IMR-90 (cell line): ENCODE results near the gene ACSL1. TPM values are rescaled to one million over a fixed set of nuclear protein-coding genes. Genes with fewer than 3 reads are reported as not detected.

ENCODE experiments used
- ATAC-seq: fragments of 200-7000 bp; cut with Tn5 transposase; 2 replicates; pipeline ENCODE4 v1.9.1; 2020; ENCODE audit warnings: low read depth, mild to moderate bottlenecking, moderate library complexity
- BruUV-seq: library from RNA; stranded (reverse); fragments of 400-500 nt; replicated peaks from 2 replicates; lab custom pipeline; 2021; lab: Mats Ljungman, UMichigan
- CTCF ChIA-PET: fragments of 300-600 bp; formaldehyde crosslinking; extraction: SDS; loops from one replicate; lab custom pipeline; 2021; ENCODE audit warnings: antibody characterized with exemption; lab: Yijun Ruan, JAX
- POLR2A ChIA-PET: fragments of 300-600 bp; sonication (Branson Sonifier 250); formaldehyde crosslinking; loops from one replicate; lab custom pipeline; 2022; ENCODE audit warnings: antibody characterized with exemption; ENCODE audit not compliant: unreplicated experiment; lab: Charles Lee
- DNase-seq: peaks from one replicate; pipeline ENCODE4 v3.0.0; 2013
- H2AFZ ChIP-seq: replicated peaks from 2 replicates; pipeline ENCODE3; 2013; ENCODE audit warnings: low read length, mild to moderate bottlenecking; ENCODE audit not compliant: poor library complexity
- H2AK5ac ChIP-seq: 2 replicates; pipeline ENCODE4 v1.6.1; 2013; ENCODE audit warnings: low read depth, low read length, inconsistent platforms
- H2AK9ac ChIP-seq: replicated peaks from 2 replicates; pipeline ENCODE3; 2013; ENCODE audit warnings: mild to moderate bottlenecking, low read depth, low read length, moderate library complexity; ENCODE audit not compliant: poor library complexity
- H2BK120ac ChIP-seq: 2 replicates; pipeline ENCODE4 v1.6.1; 2013; ENCODE audit warnings: low read depth, low read length, inconsistent platforms
- H2BK15ac ChIP-seq: 3 replicates; pipeline ENCODE4 v1.6.1; 2013; ENCODE audit warnings: low read depth, low read length, inconsistent platforms
- H2BK20ac ChIP-seq: 2 replicates; pipeline ENCODE4 v1.6.1; 2013; ENCODE audit warnings: low read depth, mild to moderate bottlenecking, inconsistent platforms, low read length, moderate library complexity
- H2BK5ac ChIP-seq: 2 replicates; pipeline ENCODE4 v1.6.1; 2013; ENCODE audit warnings: mild to moderate bottlenecking, low read depth, low read length, inconsistent platforms; ENCODE audit not compliant: poor library complexity, severe bottlenecking
- H3K14ac ChIP-seq: replicated peaks from 2 replicates; pipeline ENCODE4 v1.6.1; 2013; ENCODE audit warnings: low read depth, low read length, inconsistent platforms
- H3K18ac ChIP-seq: 2 replicates; pipeline ENCODE4 v1.6.1; 2013; ENCODE audit warnings: low read depth, low read length, control low read depth
- H3K23ac ChIP-seq: 2 replicates; pipeline ENCODE4 v1.6.1; 2013; ENCODE audit warnings: low read depth, low read length, inconsistent platforms
- H3K27ac ChIP-seq: 2 replicates; pipeline ENCODE4 v1.5.1; 2013; ENCODE audit warnings: mild to moderate bottlenecking, control low read depth, low read length; ENCODE audit not compliant: insufficient read depth
- H3K27me3 ChIP-seq: 2 replicates; pipeline ENCODE4 v1.6.1; 2013; ENCODE audit warnings: low read length; ENCODE audit not compliant: control insufficient read depth, insufficient read depth
- H3K36me3 ChIP-seq: 2 replicates; pipeline ENCODE4 v1.6.1; 2013; ENCODE audit warnings: low read length, mixed read lengths; ENCODE audit not compliant: control insufficient read depth, insufficient read depth
- H3K4ac ChIP-seq: 2 replicates; pipeline ENCODE4 v1.6.1; 2013; ENCODE audit warnings: low read depth, low read length, inconsistent platforms
- H3K4me1 ChIP-seq: 2 replicates; pipeline ENCODE4 v1.6.1; 2013; ENCODE audit warnings: low read length, mixed read lengths; ENCODE audit not compliant: control insufficient read depth, insufficient read depth
- H3K4me2 ChIP-seq: 2 replicates; pipeline ENCODE4 v1.6.1; 2013; ENCODE audit warnings: low read depth, mild to moderate bottlenecking, control low read depth, low read length, moderate library complexity
- H3K4me3 ChIP-seq: 2 replicates; pipeline ENCODE4 v1.5.1; 2013; ENCODE audit warnings: low read depth, mild to moderate bottlenecking, control low read depth, low read length, moderate library complexity; ENCODE audit not compliant: insufficient read depth
- H3K56ac ChIP-seq: 2 replicates; pipeline ENCODE4 v1.6.1; 2013; ENCODE audit warnings: low read length, inconsistent platforms; ENCODE audit not compliant: insufficient read depth; ENCODE audit errors: extremely low read depth
- H3K79me1 ChIP-seq, 2 experiments: 2 replicates each; pipeline ENCODE4 v1.6.1; 2013; ENCODE audit warnings: low read length in 2 of 2, inconsistent platforms in 1 of 2, low read depth in 1 of 2
- H3K9ac ChIP-seq: 2 replicates; pipeline ENCODE4 v1.6.1; 2013; ENCODE audit warnings: low read depth, low read length, control low read depth
- H3K9me1 ChIP-seq: 2 replicates; pipeline ENCODE4 v1.6.1; 2013; ENCODE audit warnings: low read length, inconsistent platforms; ENCODE audit not compliant: insufficient read depth
- H3K9me3 ChIP-seq: 2 replicates; pipeline ENCODE4 v1.6.1; 2013; ENCODE audit warnings: low read length; ENCODE audit not compliant: control insufficient read depth, insufficient read depth
- H4K20me1 ChIP-seq: 2 replicates; pipeline ENCODE4 v1.6.1; 2013; ENCODE audit warnings: low read length, inconsistent platforms; ENCODE audit not compliant: insufficient read depth
- H4K5ac ChIP-seq: 2 replicates; pipeline ENCODE4 v1.6.1; 2013; ENCODE audit warnings: mild to moderate bottlenecking, low read depth, low read length, control low read depth
- H4K8ac ChIP-seq, 2 experiments: 2 replicates each; pipeline ENCODE4 v1.6.1; 2013; ENCODE audit warnings: low read depth in 2 of 2, low read length in 2 of 2, control low read depth in 1 of 2, inconsistent platforms in 1 of 2
- H4K91ac ChIP-seq: 2 replicates; pipeline ENCODE4 v1.6.1; 2013; ENCODE audit warnings: low read depth, low read length, inconsistent platforms; ENCODE audit not compliant: insufficient read depth
- MAFK ChIP-seq: IDR thresholded peaks from 2 replicates; pipeline ENCODE4 v1.6.1; 2012; ENCODE audit warnings: low read depth, low read length, improper control_type of control experiment
- MAZ ChIP-seq: IDR thresholded peaks from 2 replicates; pipeline ENCODE4 v1.6.1; 2012; ENCODE audit warnings: low read depth, mild to moderate bottlenecking, low read length, improper control_type of control experiment, moderate library complexity, borderline replicate concordance
- MXI1 ChIP-seq: IDR thresholded peaks from 2 replicates; pipeline ENCODE4 v1.6.1; 2012; ENCODE audit warnings: low read depth, mild to moderate bottlenecking, low read length, moderate library complexity, borderline replicate concordance
- NFE2L2 ChIP-seq: fragments of 150-350 bp; IDR thresholded peaks from 2 replicates; pipeline ENCODE4 v1.6.1; 2016; ENCODE audit warnings: low read depth, mild to moderate bottlenecking, low read length
- POLR2A ChIP-seq: IDR thresholded peaks from 2 replicates; pipeline ENCODE4 v1.6.1; 2012; ENCODE audit warnings: mild to moderate bottlenecking, low read depth, low read length
- RCOR1 ChIP-seq: IDR thresholded peaks from 2 replicates; pipeline ENCODE4 v1.6.1; 2012; ENCODE audit warnings: mild to moderate bottlenecking, low read length, improper control_type of control experiment; ENCODE audit not compliant: insufficient replicate concordance
- RFX5 ChIP-seq: IDR thresholded peaks from 2 replicates; pipeline ENCODE4 v1.8.0; 2012; ENCODE audit warnings: low read depth, mild to moderate bottlenecking, low read length, moderate library complexity
- USF2 ChIP-seq: fragments of 150-350 bp; IDR thresholded peaks from 2 replicates; pipeline ENCODE4 v1.6.1; 2017; ENCODE audit warnings: mild to moderate bottlenecking, antibody characterized with exemption, low read length, low read depth
- WGBS, 2 experiments: methylation state at CpG; one replicate each; pipeline versions ENCODE4 v1.1.5 to v1.1.7; 2013; ENCODE audit warnings: missing lambda C conversion rate in 2 of 2; ENCODE audit not compliant: insufficient read length in 1 of 2; ENCODE audit errors: extremely low coverage in 2 of 2; 5-methylcytosine and 5-hydroxymethylcytosine counted together
- dilution Hi-C: fragments of 300-500 bp; cut with HindIII; formaldehyde crosslinking; loops from one replicate; pipeline ENCODE4 v1.14.3; 2018; ENCODE audit warnings: low sequenced_read_pairs; ENCODE audit not compliant: unreplicated experiment
- in situ Hi-C: fragments of 300-500 bp; cut with MboI; formaldehyde crosslinking; loops from 3 replicates; pipeline ENCODE4 v1.14.3; 2019; ENCODE audit warnings: low sequenced_read_pairs, inconsistent platforms, mixed read lengths
- intact Hi-C: fragments of 100-400 bp; cut with micrococcal nuclease; formaldehyde crosslinking; loops from 2 replicates; pipeline ENCODE4 v1.10.0; 2022
- polyA plus RNA-seq, 3 experiments: library from polyadenylated mRNA; depleted of rRNA; stranded (reverse); fragments of >200 nt; gene quantifications; 2 replicates each; pipeline ENCODE4 v1.2.3, GENCODE V29; 2012; ENCODE audit warnings: low replicate concordance in 1 of 3
- total RNA-seq: library from RNA; depleted of rRNA; stranded (reverse); fragments of >200 nt; gene quantifications from 2 replicates; pipeline ENCODE4 v1.2.3, GENCODE V29; 2012
- TF ChIP-seq, protein P1 (sequence below): fragments of 150-350 bp; IDR thresholded peaks from 2 replicates; pipeline ENCODE4 v1.6.1; 2016; ENCODE audit warnings: low read depth, mild to moderate bottlenecking, low read length, moderate library complexity, borderline replicate concordance

Gene ACSL1
- total and polyA plus RNA-seq, 2 of the 4 experiments (the other 2 are of a cell fraction) = 14.4 to 26.0 TPM

DNA sequence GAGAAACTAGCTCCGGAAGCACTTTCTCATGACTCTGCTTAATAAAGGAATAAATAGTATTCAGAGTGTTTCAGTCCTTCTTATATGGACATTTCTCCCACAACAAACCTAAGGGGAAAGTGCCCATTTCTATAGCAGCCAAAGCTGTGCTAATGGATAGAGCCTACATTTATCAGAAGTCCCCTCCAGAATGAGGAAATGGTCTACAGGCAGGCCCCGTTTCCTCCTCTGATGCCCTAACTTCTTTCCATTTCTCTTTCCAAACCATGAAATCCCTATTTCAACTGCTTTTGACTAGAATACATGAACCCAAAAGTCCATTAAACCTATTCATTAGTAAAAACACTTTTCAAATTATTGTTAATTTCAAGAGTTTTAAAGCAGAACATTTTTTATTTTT lies 4.5 kb downstream of the ACSL1 start:
- dilution Hi-C loops (no loop called here), in situ Hi-C loops (no loop called here), intact Hi-C loops (no loop called here)
- peaks cover 13% of the 10 kb centered on the region; the same call in 1 of the 2 replicates for H3K9me1 ChIP-seq
- ChIA-PET CTCF (no interaction called here), POLR2A (no interaction called here)
- H2AK9ac ChIP-seq = no peak overlapping the region
- H4K8ac ChIP-seq = no peak overlapping the region
- H3K56ac ChIP-seq = no peak overlapping the region
- no peak overlapping the region for H4K5ac ChIP-seq
- DNase-seq (no peak), ATAC-seq (no peak)
- H3K14ac ChIP-seq = no peak overlapping the region
- no peak overlapping the region for H4K91ac ChIP-seq
- H4K20me1 ChIP-seq = peaks cover 6% of the 10 kb centered on the region; the same call in 1 of the 2 replicates
- H2BK5ac ChIP-seq = no peak overlapping the region
- no peaks in the 10 kb centered on the region for H3K36me3 ChIP-seq
- H3K4me1 ChIP-seq = peaks cover 2% of the 10 kb centered on the region; the same call in 1 of the 2 replicates
- no peak overlapping the region for H3K4me2 ChIP-seq
- H2BK15ac ChIP-seq = no peak overlapping the region
- H3K4ac ChIP-seq = no peak overlapping the region
- no peak overlapping the region for H3K9ac ChIP-seq
- BruUV-seq = no TSS peak
- H2BK20ac ChIP-seq = no peak overlapping the region
- no peaks in the 10 kb centered on the region for H3K9me3 ChIP-seq
- H3K79me1 ChIP-seq = peaks cover 18 to 19% of the 10 kb centered on the region in 2 experiments
- H2BK120ac ChIP-seq = no peak overlapping the region
- no peak overlapping the region for H3K23ac ChIP-seq
- H3K27ac ChIP-seq = no peak overlapping the region
- no peak overlapping the region for H2AFZ ChIP-seq
- no CpG with 5 or more reads among the region's 2 CpGs for WGBS, 2 experiments
- TF ChIP-seq POLR2A (no peak), RCOR1 (no peak), NFE2L2 (no peak), MXI1 (no peak), MAZ (no peak), RFX5 (no peak), USF2 (no peak), MAFK (no peak)
- TF ChIP-seq, protein P1, sequence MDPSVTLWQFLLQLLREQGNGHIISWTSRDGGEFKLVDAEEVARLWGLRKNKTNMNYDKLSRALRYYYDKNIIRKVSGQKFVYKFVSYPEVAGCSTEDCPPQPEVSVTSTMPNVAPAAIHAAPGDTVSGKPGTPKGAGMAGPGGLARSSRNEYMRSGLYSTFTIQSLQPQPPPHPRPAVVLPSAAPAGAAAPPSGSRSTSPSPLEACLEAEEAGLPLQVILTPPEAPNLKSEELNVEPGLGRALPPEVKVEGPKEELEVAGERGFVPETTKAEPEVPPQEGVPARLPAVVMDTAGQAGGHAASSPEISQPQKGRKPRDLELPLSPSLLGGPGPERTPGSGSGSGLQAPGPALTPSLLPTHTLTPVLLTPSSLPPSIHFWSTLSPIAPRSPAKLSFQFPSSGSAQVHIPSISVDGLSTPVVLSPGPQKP = no peak
- no peak overlapping the region for H3K18ac ChIP-seq
- H3K4me3 ChIP-seq = no peak overlapping the region
- no peaks in the 10 kb centered on the region for H3K27me3 ChIP-seq
- H2AK5ac ChIP-seq = no peak overlapping the region
